ENCODE data around the gene TEX55. TPM values are rescaled to one million over a fixed set of nuclear protein-coding genes. Genes with fewer than 3 reads are reported as not detected.

The TEX55 gene
- total RNA-seq, 2 donors from 2014 or later = not detected

Other genes starting within 250 kb of the TEX55 start
- under 1 TPM; 0.17 to 0.33 TPM for gene IGSF11, start 111.3 kb upstream of the TEX55 start, total RNA-seq
- not detected for gene UPK1B, start 27.4 kb downstream of the TEX55 start, total RNA-seq
- gene B4GALT4, start 94.7 kb downstream of the TEX55 start, total RNA-seq = 10 to 100 TPM; 34.3 to 38.4 TPM
- gene ARHGAP31, start 148.2 kb downstream of the TEX55 start, total RNA-seq = 10 to 100 TPM; 22.5 to 64.6 TPM